IMR-90 (cell line): ENCODE data around the gene PDZD2. TPM values are rescaled to one million over a fixed set of nuclear protein-coding genes. Genes with fewer than 3 reads are reported as not detected.

Experiments used
- ATAC-seq: fragments of 200-7000 bp; cut with Tn5 transposase; 2 replicates; pipeline ENCODE4 v1.9.1; 2020; ENCODE audit warnings: low read depth, mild to moderate bottlenecking, moderate library complexity
- BruUV-seq: library from RNA; stranded (reverse); fragments of 400-500 nt; replicated peaks from 2 replicates; lab custom pipeline; 2021; lab: Mats Ljungman, UMichigan
- CTCF ChIA-PET: fragments of 300-600 bp; formaldehyde crosslinking; extraction: SDS; loops from one replicate; lab custom pipeline; 2021; ENCODE audit warnings: antibody characterized with exemption; lab: Yijun Ruan, JAX
- POLR2A ChIA-PET: fragments of 300-600 bp; sonication (Branson Sonifier 250); formaldehyde crosslinking; loops from one replicate; lab custom pipeline; 2022; ENCODE audit warnings: antibody characterized with exemption; ENCODE audit not compliant: unreplicated experiment; lab: Charles Lee
- DNase-seq: peaks from one replicate; pipeline ENCODE4 v3.0.0; 2013
- H2AFZ ChIP-seq: replicated peaks from 2 replicates; pipeline ENCODE3; 2013; ENCODE audit warnings: low read length, mild to moderate bottlenecking; ENCODE audit not compliant: poor library complexity
- H2AK5ac ChIP-seq: 2 replicates; pipeline ENCODE4 v1.6.1; 2013; ENCODE audit warnings: low read depth, low read length, inconsistent platforms
- H2AK9ac ChIP-seq: replicated peaks from 2 replicates; pipeline ENCODE3; 2013; ENCODE audit warnings: mild to moderate bottlenecking, low read depth, low read length, moderate library complexity; ENCODE audit not compliant: poor library complexity
- H2BK120ac ChIP-seq: 2 replicates; pipeline ENCODE4 v1.6.1; 2013; ENCODE audit warnings: low read depth, low read length, inconsistent platforms
- H2BK15ac ChIP-seq: 3 replicates; pipeline ENCODE4 v1.6.1; 2013; ENCODE audit warnings: low read depth, low read length, inconsistent platforms
- H2BK20ac ChIP-seq: 2 replicates; pipeline ENCODE4 v1.6.1; 2013; ENCODE audit warnings: low read depth, mild to moderate bottlenecking, inconsistent platforms, low read length, moderate library complexity
- H2BK5ac ChIP-seq: 2 replicates; pipeline ENCODE4 v1.6.1; 2013; ENCODE audit warnings: mild to moderate bottlenecking, low read depth, low read length, inconsistent platforms; ENCODE audit not compliant: poor library complexity, severe bottlenecking
- H3K14ac ChIP-seq: replicated peaks from 2 replicates; pipeline ENCODE4 v1.6.1; 2013; ENCODE audit warnings: low read depth, low read length, inconsistent platforms
- H3K18ac ChIP-seq: 2 replicates; pipeline ENCODE4 v1.6.1; 2013; ENCODE audit warnings: low read depth, low read length, control low read depth
- H3K23ac ChIP-seq: 2 replicates; pipeline ENCODE4 v1.6.1; 2013; ENCODE audit warnings: low read depth, low read length, inconsistent platforms
- H3K27ac ChIP-seq: 2 replicates; pipeline ENCODE4 v1.5.1; 2013; ENCODE audit warnings: mild to moderate bottlenecking, control low read depth, low read length; ENCODE audit not compliant: insufficient read depth
- H3K27me3 ChIP-seq: 2 replicates; pipeline ENCODE4 v1.6.1; 2013; ENCODE audit warnings: low read length; ENCODE audit not compliant: control insufficient read depth, insufficient read depth
- H3K36me3 ChIP-seq: 2 replicates; pipeline ENCODE4 v1.6.1; 2013; ENCODE audit warnings: low read length, mixed read lengths; ENCODE audit not compliant: control insufficient read depth, insufficient read depth
- H3K4ac ChIP-seq: 2 replicates; pipeline ENCODE4 v1.6.1; 2013; ENCODE audit warnings: low read depth, low read length, inconsistent platforms
- H3K4me1 ChIP-seq: 2 replicates; pipeline ENCODE4 v1.6.1; 2013; ENCODE audit warnings: low read length, mixed read lengths; ENCODE audit not compliant: control insufficient read depth, insufficient read depth
- H3K4me2 ChIP-seq: 2 replicates; pipeline ENCODE4 v1.6.1; 2013; ENCODE audit warnings: low read depth, mild to moderate bottlenecking, control low read depth, low read length, moderate library complexity
- H3K4me3 ChIP-seq: 2 replicates; pipeline ENCODE4 v1.5.1; 2013; ENCODE audit warnings: low read depth, mild to moderate bottlenecking, control low read depth, low read length, moderate library complexity; ENCODE audit not compliant: insufficient read depth
- H3K56ac ChIP-seq: 2 replicates; pipeline ENCODE4 v1.6.1; 2013; ENCODE audit warnings: low read length, inconsistent platforms; ENCODE audit not compliant: insufficient read depth; ENCODE audit errors: extremely low read depth
- H3K79me1 ChIP-seq, 2 experiments: 2 replicates each; pipeline ENCODE4 v1.6.1; 2013; ENCODE audit warnings: low read length in 2 of 2, inconsistent platforms in 1 of 2, low read depth in 1 of 2
- H3K9ac ChIP-seq: 2 replicates; pipeline ENCODE4 v1.6.1; 2013; ENCODE audit warnings: low read depth, low read length, control low read depth
- H3K9me1 ChIP-seq: 2 replicates; pipeline ENCODE4 v1.6.1; 2013; ENCODE audit warnings: low read length, inconsistent platforms; ENCODE audit not compliant: insufficient read depth
- H3K9me3 ChIP-seq: 2 replicates; pipeline ENCODE4 v1.6.1; 2013; ENCODE audit warnings: low read length; ENCODE audit not compliant: control insufficient read depth, insufficient read depth
- H4K20me1 ChIP-seq: 2 replicates; pipeline ENCODE4 v1.6.1; 2013; ENCODE audit warnings: low read length, inconsistent platforms; ENCODE audit not compliant: insufficient read depth
- H4K5ac ChIP-seq: 2 replicates; pipeline ENCODE4 v1.6.1; 2013; ENCODE audit warnings: mild to moderate bottlenecking, low read depth, low read length, control low read depth
- H4K8ac ChIP-seq, 2 experiments: 2 replicates each; pipeline ENCODE4 v1.6.1; 2013; ENCODE audit warnings: low read depth in 2 of 2, low read length in 2 of 2, control low read depth in 1 of 2, inconsistent platforms in 1 of 2
- H4K91ac ChIP-seq: 2 replicates; pipeline ENCODE4 v1.6.1; 2013; ENCODE audit warnings: low read depth, low read length, inconsistent platforms; ENCODE audit not compliant: insufficient read depth
- BHLHE40 ChIP-seq: fragments of 150-350 bp; IDR thresholded peaks from 2 replicates; pipeline ENCODE4 v1.6.1; 2016; ENCODE audit warnings: mild to moderate bottlenecking, low read depth, low read length
- CEBPB ChIP-seq: IDR thresholded peaks from 2 replicates; pipeline ENCODE4 v1.6.1; 2012; ENCODE audit warnings: low read depth, low read length, improper control_type of control experiment
- CHD1 ChIP-seq: IDR thresholded peaks from 2 replicates; pipeline ENCODE4 v1.6.1; 2012; ENCODE audit warnings: low read depth, low read length, improper control_type of control experiment
- CTCF ChIP-seq: conservative IDR thresholded peaks from 2 replicates; pipeline ENCODE4 v1.5.1; 2012; ENCODE audit warnings: mild to moderate bottlenecking, low read depth, low read length, improper control_type of control experiment
- ELK1 ChIP-seq: fragments of 150-350 bp; IDR thresholded peaks from 2 replicates; pipeline ENCODE4 v1.6.1; 2016; ENCODE audit warnings: low read depth, mild to moderate bottlenecking, low read length, moderate library complexity, borderline replicate concordance
- FOS ChIP-seq: fragments of 150-350 bp; IDR thresholded peaks from 2 replicates; pipeline ENCODE4 v1.6.1; 2016; ENCODE audit warnings: low read depth, low read length
- MXI1 ChIP-seq: IDR thresholded peaks from 2 replicates; pipeline ENCODE4 v1.6.1; 2012; ENCODE audit warnings: low read depth, mild to moderate bottlenecking, low read length, moderate library complexity, borderline replicate concordance
- NFE2L2 ChIP-seq: fragments of 150-350 bp; IDR thresholded peaks from 2 replicates; pipeline ENCODE4 v1.6.1; 2016; ENCODE audit warnings: low read depth, mild to moderate bottlenecking, low read length
- POLR2A ChIP-seq: IDR thresholded peaks from 2 replicates; pipeline ENCODE4 v1.6.1; 2012; ENCODE audit warnings: mild to moderate bottlenecking, low read depth, low read length
- RCOR1 ChIP-seq: IDR thresholded peaks from 2 replicates; pipeline ENCODE4 v1.6.1; 2012; ENCODE audit warnings: mild to moderate bottlenecking, low read length, improper control_type of control experiment; ENCODE audit not compliant: insufficient replicate concordance
- SMC3 ChIP-seq: fragments of 150-350 bp; IDR thresholded peaks from 2 replicates; pipeline ENCODE4 v1.6.1; 2016; ENCODE audit warnings: low read depth, mild to moderate bottlenecking, antibody characterized with exemption, low read length, moderate library complexity
- WGBS, 2 experiments: methylation state at CpG; one replicate each; pipeline versions ENCODE4 v1.1.5 to v1.1.7; 2013; ENCODE audit warnings: missing lambda C conversion rate in 2 of 2; ENCODE audit not compliant: insufficient read length in 1 of 2; ENCODE audit errors: extremely low coverage in 2 of 2; 5-methylcytosine and 5-hydroxymethylcytosine counted together
- dilution Hi-C: fragments of 300-500 bp; cut with HindIII; formaldehyde crosslinking; loops from one replicate; pipeline ENCODE4 v1.14.3; 2018; ENCODE audit warnings: low sequenced_read_pairs; ENCODE audit not compliant: unreplicated experiment
- in situ Hi-C: fragments of 300-500 bp; cut with MboI; formaldehyde crosslinking; loops from 3 replicates; pipeline ENCODE4 v1.14.3; 2019; ENCODE audit warnings: low sequenced_read_pairs, inconsistent platforms, mixed read lengths
- intact Hi-C: fragments of 100-400 bp; cut with micrococcal nuclease; formaldehyde crosslinking; loops from 2 replicates; pipeline ENCODE4 v1.10.0; 2022
- polyA plus RNA-seq, 3 experiments: library from polyadenylated mRNA; depleted of rRNA; stranded (reverse); fragments of >200 nt; gene quantifications; 2 replicates each; pipeline ENCODE4 v1.2.3, GENCODE V29; 2012; ENCODE audit warnings: low replicate concordance in 1 of 3
- total RNA-seq: library from RNA; depleted of rRNA; stranded (reverse); fragments of >200 nt; gene quantifications from 2 replicates; pipeline ENCODE4 v1.2.3, GENCODE V29; 2012

PDZD2 gene
- total and polyA plus RNA-seq, 2 of the 4 experiments (the other 2 are of a cell fraction) = under 0.01 to 0.02 TPM

- TF ChIP-seq MXI1 (no peak), BHLHE40 (no peak)
Observed at GRCh38 chr5:32027093-32027716, 388.3 kb downstream of the PDZD2 start (continued).

- H2BK5ac ChIP-seq = peak overlapping the region; percentile 20
- no peak overlapping the region for H2AK5ac ChIP-seq
- H4K5ac ChIP-seq = no peak overlapping the region
- DNase-seq (peak; percentile 97), ATAC-seq (peak; percentile 89)
- no peak overlapping the region for H2BK15ac ChIP-seq
- WGBS, 2 experiments = 0% methylated on average over 2 of the region's 10 CpGs; no CpG with 5 or more reads in 1 of the 2 experiments
- H3K18ac ChIP-seq = no peak overlapping the region; the same call in 1 of the 2 replicates
- TF ChIP-seq NFE2L2 = no peak
- TF ChIP-seq MXI1 = peak; percentile 71; the same call in 1 of the 2 replicates
- TF ChIP-seq RCOR1 = no peak
- no peak for TF ChIP-seq BHLHE40
- TF ChIP-seq CEBPB = peak; percentile 99
- TF ChIP-seq SMC3 = no peak
- peak; percentile 71; the same call in 1 of the 2 replicates for TF ChIP-seq FOS
- no peak for TF ChIP-seq CHD1
- TF ChIP-seq CTCF = no peak
- TF ChIP-seq POLR2A = no peak
- TF ChIP-seq ELK1 = no peak
- no peak overlapping the region for H3K56ac ChIP-seq
- peak overlapping the region; percentile 17; the same call in 1 of the 2 replicates for H2BK120ac ChIP-seq
- H4K8ac ChIP-seq = 0 out of 4 replicates have a peak overlapping the region, but pooled peaks of 1 of the 2 experiments have one; percentile 10
- H3K36me3 ChIP-seq = no peaks in the 10 kb centered on the region
- peaks cover 8% of the 10 kb centered on the region for H3K27me3 ChIP-seq
- no peaks in the 10 kb centered on the region for H3K79me1 ChIP-seq
- 0 out of 2 replicates have a peak overlapping the region, but pooled peaks have one; percentile 18 for H3K4ac ChIP-seq
- H2AFZ ChIP-seq = peak overlapping the region; percentile 15
- H2AK9ac ChIP-seq = no peak overlapping the region
- intact Hi-C loops (no loop called here), in situ Hi-C loops (no loop called here), dilution Hi-C loops (no loop called here)
- CTCF ChIA-PET = interaction anchor here (0.5 to 3.5 kb wide), 5 partner anchors 16 to 202 kb away, joined by 3 to 7 read pairs (median 3); no protein-coding TSS in a partner anchor
- POLR2A ChIA-PET = interaction anchor here (0.5 kb wide), 1 partner anchor 465 kb away, joined by 5 read pairs; no protein-coding TSS in a partner anchor
- no TSS peak for BruUV-seq
- H4K91ac ChIP-seq = no peak overlapping the region
- H3K4me2 ChIP-seq = peak overlapping the region; percentile 80
- no peak overlapping the region for H3K14ac ChIP-seq
- H3K9ac ChIP-seq = 0 out of 2 replicates have a peak overlapping the region, but pooled peaks have one; percentile 3
- peak overlapping the region; percentile 70; the same call in 1 of the 2 replicates for H3K23ac ChIP-seq
- peak overlapping the region; percentile 45; the same call in 1 of the 2 replicates for H3K27ac ChIP-seq
- H4K20me1 ChIP-seq = no peaks in the 10 kb centered on the region; the same call in 1 of the 2 replicates
- H3K9me3 ChIP-seq = no peaks in the 10 kb centered on the region
- H2BK20ac ChIP-seq = peak overlapping the region; percentile 37; the same call in 1 of the 2 replicates
- peak overlapping the region; percentile 1; the same call in 1 of the 2 replicates for H3K4me3 ChIP-seq
- H3K4me1 ChIP-seq = peaks cover 2% of the 10 kb centered on the region
- no peaks in the 10 kb centered on the region for H3K9me1 ChIP-seq
Observed at GRCh38 chr5:32027717-32028458, 389.0 kb downstream of the PDZD2 start.
